Progenitor cell of endocrine pancreas (in vitro differentiated cells): ENCODE measurements around the gene FBXO41. TPM values are rescaled to one million over a fixed set of nuclear protein-coding genes. Genes with fewer than 3 reads are reported as not detected.

Experiments
- DNase-seq: peaks from one replicate; pipeline ENCODE4 v3.0.0; 2021; ENCODE audit warnings: low spot score; ENCODE audit not compliant: unreplicated experiment
- H3K27ac Mint-ChIP-seq: 2 replicates; pipeline ENCODE4 v1.8.0; 2021; ENCODE audit warnings: mild to moderate bottlenecking, moderate library complexity, mixed read lengths
- H3K27me3 Mint-ChIP-seq: 2 replicates; pipeline ENCODE4 v1.8.0; 2021; ENCODE audit warnings: mixed read lengths
- H3K36me3 Mint-ChIP-seq: 2 replicates; pipeline ENCODE4 v1.8.0; 2022; ENCODE audit warnings: mixed read lengths; ENCODE audit not compliant: insufficient read depth
- H3K4me1 Mint-ChIP-seq: 2 replicates; pipeline ENCODE4 v1.8.0; 2021; ENCODE audit warnings: low read depth, mixed read lengths
- H3K4me3 Mint-ChIP-seq: 2 replicates; pipeline ENCODE4 v1.8.0; 2021; ENCODE audit warnings: low read depth, mild to moderate bottlenecking, moderate library complexity, mixed read lengths
- H3K9me3 Mint-ChIP-seq: 2 replicates; pipeline ENCODE4 v1.8.0; 2021; ENCODE audit warnings: low read depth, mixed read lengths
- CTCF ChIP-seq: fragments of 200-600 bp; sonication (generic); IDR thresholded peaks from one replicate; pipeline ENCODE4 v1.5.0; 2021; ENCODE audit warnings: antibody characterized with exemption, mild to moderate bottlenecking; ENCODE audit not compliant: unreplicated experiment
- total RNA-seq: library from RNA; stranded (reverse); gene quantifications from 2 replicates; pipeline ENCODE4 v1.2.1, GENCODE V29; 2021

Gene FBXO41
- total RNA-seq, 1 donor from 2014 or later = 7.4 TPM

DNA sequence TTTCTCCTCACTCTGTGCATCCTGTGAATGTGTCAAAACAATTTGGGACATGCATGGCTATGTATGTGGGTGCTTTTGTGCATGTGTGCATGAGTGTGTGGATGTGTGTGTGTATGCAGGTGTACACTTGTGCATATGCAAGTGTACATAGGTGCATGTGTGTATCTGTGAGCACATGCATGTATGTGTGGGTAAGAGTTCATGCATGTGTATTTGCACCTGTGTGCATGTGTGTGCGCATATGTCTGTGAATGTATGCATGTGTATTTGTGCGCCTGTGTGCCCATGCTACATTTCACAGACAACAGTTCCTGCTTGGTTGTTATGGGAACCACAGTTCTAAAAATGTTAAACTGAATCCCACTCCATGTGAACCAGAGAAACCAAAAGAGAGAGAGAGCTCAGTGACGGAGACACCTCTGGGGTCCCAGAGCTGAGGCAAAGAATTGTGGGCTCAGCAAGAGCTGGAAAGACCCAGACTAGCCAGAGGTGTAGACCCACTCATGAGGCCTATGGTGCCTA, 1.9 kb upstream of the FBXO41 start:
- DNase-seq = no peak
- Mint-ChIP-seq H3K27me3 (peaks cover 69% of the 10 kb centered on the region), H3K27ac (no peak overlapping the region), H3K4me3 (no peak overlapping the region), H3K9me3 (no peaks in the 10 kb centered on the region), H3K36me3 (no peaks in the 10 kb centered on the region), H3K4me1 (peaks cover 1% of the 10 kb centered on the region)
- TF ChIP-seq CTCF = no peak

- H3K27ac Mint-ChIP-seq = no peak overlapping the region
- H3K9me3 Mint-ChIP-seq = no peaks in the 10 kb centered on the region
- no peaks in the 10 kb centered on the region for H3K4me1 Mint-ChIP-seq
- no peaks in the 10 kb centered on the region for H3K36me3 Mint-ChIP-seq
- H3K4me3 Mint-ChIP-seq = peak overlapping the region; percentile 75
- no peak for TF ChIP-seq CTCF
- DNase-seq = no peak
- H3K27me3 Mint-ChIP-seq = peaks cover 59% of the 10 kb centered on the region
These were observed 971 bp upstream of the FBXO41 start for GRCh38 chr2:73285159-73285739.

- DNase-seq = no peak
- H3K4me3 Mint-ChIP-seq = peak overlapping the region; percentile 75
- no peak for TF ChIP-seq CTCF
- peaks cover 52% of the 10 kb centered on the region for H3K27me3 Mint-ChIP-seq
- no peaks in the 10 kb centered on the region for H3K4me1 Mint-ChIP-seq
- H3K27ac Mint-ChIP-seq = peak overlapping the region; percentile 31
- H3K9me3 Mint-ChIP-seq = no peaks in the 10 kb centered on the region
- no peaks in the 10 kb centered on the region for H3K36me3 Mint-ChIP-seq
These were observed 558 bp downstream of the FBXO41 start for GRCh38 chr2:73283545-73284295.

DNA sequence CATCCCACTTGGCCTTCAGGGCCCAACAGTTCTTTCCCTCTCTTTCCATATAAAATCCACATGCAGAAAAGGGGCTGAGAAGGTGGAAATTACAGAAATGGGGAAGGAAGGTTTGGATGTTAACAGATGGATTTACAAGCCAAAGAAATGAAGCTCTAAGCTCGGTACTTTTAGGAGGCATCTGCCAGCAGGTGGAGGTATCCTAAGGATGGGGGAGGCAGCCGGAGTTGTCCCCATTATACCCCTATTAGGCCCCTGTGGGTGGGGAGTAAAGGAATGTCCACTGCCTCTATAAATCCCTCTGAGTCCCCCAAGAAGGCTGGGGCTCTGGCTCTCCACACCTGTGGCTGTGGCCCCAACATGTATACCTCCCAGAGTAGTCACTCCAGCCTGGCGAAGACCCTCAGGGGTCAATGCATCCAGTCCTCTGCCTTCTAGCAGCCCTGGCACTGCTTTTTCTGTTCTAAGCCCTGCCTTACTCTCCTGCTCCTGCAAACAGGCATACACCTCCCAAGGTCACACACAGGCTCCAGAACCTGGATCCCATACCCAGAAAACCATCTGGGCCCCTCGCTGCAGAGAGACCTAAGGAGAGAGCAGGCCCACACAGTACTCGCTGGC, 1.2 kb downstream of the FBXO41 start:
- no peak for DNase-seq

More for the DNA sequence above, 1.2 kb downstream of the FBXO41 start:
- Mint-ChIP-seq H3K4me3 (peak overlapping the region; percentile 75), H3K4me1 (no peaks in the 10 kb centered on the region), H3K27ac (peak overlapping the region; percentile 31), H3K36me3 (no peaks in the 10 kb centered on the region), H3K27me3 (peaks cover 45% of the 10 kb centered on the region), H3K9me3 (no peaks in the 10 kb centered on the region)
- TF ChIP-seq CTCF = no peak
